Keratinocyte (primary cell): ENCODE data around the gene CARD11.

Experiments
- CTCF ChIP-seq, 3 experiments: IDR thresholded peaks in 1 of 3; conservative IDR thresholded peaks in 1 of 3; optimal IDR thresholded peaks in 1 of 3; 2 replicates in 2 of 3; 3 replicates in 1 of 3; pipeline versions ENCODE3 to v1.5.1; 2011; ENCODE audit warnings: low read length in 3 of 3, mild to moderate bottlenecking in 3 of 3, moderate library complexity in 2 of 3, control low read depth in 1 of 3, inconsistent platforms in 1 of 3; ENCODE audit not compliant: insufficient read depth in 2 of 3; ENCODE audit errors: extremely low read depth in 1 of 3
- EZH2 ChIP-seq: IDR thresholded peaks from one replicate; pipeline ENCODE4 v1.6.1; 2012; ENCODE audit warnings: inconsistent platforms, mild to moderate bottlenecking, low read length, moderate library complexity

- no peak for TF ChIP-seq CTCF (optimal IDR thresholded peaks at IDR 0.05 in 1 of 3, IDR thresholded peaks at IDR 0.05 in 1 of 3, conservative IDR thresholded peaks at IDR 0.05 in 1 of 3; ENCODE audit: extremely low read depth in 1 of 3, insufficient read depth in 2 of 3, low read length in 3 of 3)
- TF ChIP-seq EZH2, result no peak
Measured at GRCh38 chr7:2932402-2933251, 111.0 kb downstream of the CARD11 start.
